OCI-LY7 (cell line): ENCODE data around the gene UBE3B. TPM values are rescaled to one million over a fixed set of nuclear protein-coding genes. Genes with fewer than 3 reads are reported as not detected.

ENCODE experiments used
- BruUV-seq: library from RNA; stranded (reverse); fragments of 400-500 nt; replicated peaks from 2 replicates; lab custom pipeline; 2021; lab: Mats Ljungman, UMichigan
- CTCF ChIA-PET: fragments of 300-600 bp; sonication (Branson Sonifier 250); formaldehyde crosslinking; loops from one replicate; lab custom pipeline; 2022; ENCODE audit warnings: antibody characterized with exemption; ENCODE audit not compliant: unreplicated experiment; lab: Charles Lee
- POLR2A ChIA-PET: fragments of 300-600 bp; sonication (Branson Sonifier 250); formaldehyde crosslinking; loops from one replicate; lab custom pipeline; 2022; ENCODE audit warnings: antibody characterized with exemption; lab: Charles Lee
- DNase-seq: peaks from one replicate; pipeline ENCODE4 v3.0.0-alpha.2; 2015; ENCODE audit warnings: low spot score
- H2AFZ ChIP-seq: fragments of 200-600 bp; sonication (generic), shearing (Covaris generic); 2 replicates; pipeline ENCODE4 v1.6.1; 2014; ENCODE audit warnings: mild to moderate bottlenecking, antibody characterized with exemption, low read length, moderate library complexity
- H3K27ac ChIP-seq: fragments of 200-600 bp; sonication (generic); 2 replicates; pipeline ENCODE4 v1.5.1; 2014; ENCODE audit warnings: mixed run types, low read depth, mild to moderate bottlenecking, moderate library complexity, low read length, inconsistent platforms; ENCODE audit not compliant: poor library complexity, severe bottlenecking
- H3K36me3 ChIP-seq: fragments of 200-600 bp; sonication (generic); 2 replicates; pipeline ENCODE4 v1.6.1; 2014; ENCODE audit warnings: mild to moderate bottlenecking, antibody characterized with exemption, low read length, moderate library complexity, mixed read lengths; ENCODE audit not compliant: insufficient read depth
- H3K4me1 ChIP-seq: fragments of 200-600 bp; sonication (generic); 2 replicates; pipeline ENCODE4 v1.5.1; 2014; ENCODE audit warnings: mild to moderate bottlenecking, low read length; ENCODE audit not compliant: insufficient read depth, poor library complexity, severe bottlenecking
- H3K4me2 ChIP-seq: fragments of 200-600 bp; sonication (generic); 2 replicates; pipeline ENCODE4 v1.6.1; 2014; ENCODE audit warnings: mild to moderate bottlenecking, low read length
- H3K4me3 ChIP-seq: fragments of 200-600 bp; sonication (generic); 2 replicates; pipeline ENCODE4 v1.5.1; 2014; ENCODE audit warnings: mild to moderate bottlenecking, low read depth, low read length; ENCODE audit not compliant: poor library complexity, severe bottlenecking
- H3K79me2 ChIP-seq: fragments of 200-600 bp; sonication (generic); 2 replicates; pipeline ENCODE4 v1.6.1; 2016; ENCODE audit warnings: low read depth, mild to moderate bottlenecking, low read length, moderate library complexity, mixed read lengths; ENCODE audit not compliant: insufficient read depth
- H3K9me2 ChIP-seq: fragments of 200-600 bp; sonication (generic); 2 replicates; pipeline ENCODE4 v1.6.1; 2016; ENCODE audit warnings: mild to moderate bottlenecking, low read length, mixed read lengths; ENCODE audit not compliant: insufficient read depth
- H3K9me3 ChIP-seq: fragments of 200-600 bp; sonication (generic); 2 replicates; pipeline ENCODE4 v1.6.1; 2014; ENCODE audit warnings: mild to moderate bottlenecking, mixed run types, low read length, mixed read lengths
- H4K20me1 ChIP-seq: fragments of 200-600 bp; sonication (generic); 2 replicates; pipeline ENCODE4 v1.6.1; 2014; ENCODE audit warnings: mild to moderate bottlenecking, antibody characterized with exemption, low read length, moderate library complexity, mixed read lengths; ENCODE audit not compliant: insufficient read depth
- EZH2phosphoT487 ChIP-seq: fragments of 200-600 bp; sonication (generic); IDR thresholded peaks from 2 replicates; pipeline ENCODE4 v1.6.1; 2018; ENCODE audit warnings: low read depth, borderline replicate concordance, mild to moderate bottlenecking, mixed run types, antibody characterized with exemption, low read length, moderate library complexity, mixed read lengths
- intact Hi-C: fragments of 100-400 bp; cut with micrococcal nuclease; formaldehyde crosslinking; loops from one replicate; pipeline ENCODE4 v1.10.0; 2022; ENCODE audit not compliant: unreplicated experiment
- total RNA-seq, 2 experiments: library from RNA; depleted of rRNA in 1 of 2; stranded (reverse); fragments of >200 nt in 1 of 2; shearing (Covaris generic) in 1 of 2; gene quantifications; 2 replicates each; pipeline ENCODE4 v1.2.3, GENCODE V29; 2014 to 2022
- TF ChIP-seq, protein P1 (sequence below): fragments of 200-600 bp; sonication (generic); conservative IDR thresholded peaks from 2 replicates; pipeline ENCODE4 v1.5.1; 2014; ENCODE audit warnings: mild to moderate bottlenecking, antibody characterized with exemption, low read length, moderate library complexity, mixed read lengths

UBE3B gene
- total RNA-seq, 2 experiments from 2014 or later, result 27.8 to 32.6 TPM

DNA sequence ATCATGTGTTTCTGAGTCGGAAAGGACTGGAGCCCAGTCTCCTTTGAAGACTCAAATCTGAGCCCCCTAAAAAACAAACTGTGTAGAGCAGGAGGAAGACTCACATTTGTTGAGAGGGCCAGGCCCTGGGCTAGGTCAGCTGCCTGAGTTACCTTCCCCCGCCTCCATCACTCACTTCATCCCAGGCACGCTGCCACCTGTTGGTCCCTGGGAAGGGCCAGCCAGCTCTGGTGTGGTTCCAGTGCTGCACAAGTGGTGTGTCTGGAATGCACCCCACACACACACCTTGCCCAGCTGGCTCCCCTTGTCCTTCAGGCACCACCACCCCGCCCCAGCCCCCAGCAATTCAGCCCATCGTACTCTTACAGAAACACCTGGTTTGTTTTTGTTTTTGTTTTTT is 105.2 kb downstream of the UBE3B start:
- no peak for DNase-seq
- Histone ChIP-seq H4K20me1 (no peaks in the 10 kb centered on the region), H3K79me2 (no peaks in the 10 kb centered on the region), H3K4me2 (no peak overlapping the region), H3K27ac (no peak overlapping the region), H3K4me1 (no peaks in the 10 kb centered on the region), H2AFZ (no peak overlapping the region), H3K9me2 (no peaks in the 10 kb centered on the region), H3K36me3 (peaks cover 45% of the 10 kb centered on the region), H3K4me3 (no peak overlapping the region), H3K9me3 (no peaks in the 10 kb centered on the region)
- no TSS peak for BruUV-seq
- no peak for TF ChIP-seq EZH2phosphoT487
- TF ChIP-seq, protein P1, sequence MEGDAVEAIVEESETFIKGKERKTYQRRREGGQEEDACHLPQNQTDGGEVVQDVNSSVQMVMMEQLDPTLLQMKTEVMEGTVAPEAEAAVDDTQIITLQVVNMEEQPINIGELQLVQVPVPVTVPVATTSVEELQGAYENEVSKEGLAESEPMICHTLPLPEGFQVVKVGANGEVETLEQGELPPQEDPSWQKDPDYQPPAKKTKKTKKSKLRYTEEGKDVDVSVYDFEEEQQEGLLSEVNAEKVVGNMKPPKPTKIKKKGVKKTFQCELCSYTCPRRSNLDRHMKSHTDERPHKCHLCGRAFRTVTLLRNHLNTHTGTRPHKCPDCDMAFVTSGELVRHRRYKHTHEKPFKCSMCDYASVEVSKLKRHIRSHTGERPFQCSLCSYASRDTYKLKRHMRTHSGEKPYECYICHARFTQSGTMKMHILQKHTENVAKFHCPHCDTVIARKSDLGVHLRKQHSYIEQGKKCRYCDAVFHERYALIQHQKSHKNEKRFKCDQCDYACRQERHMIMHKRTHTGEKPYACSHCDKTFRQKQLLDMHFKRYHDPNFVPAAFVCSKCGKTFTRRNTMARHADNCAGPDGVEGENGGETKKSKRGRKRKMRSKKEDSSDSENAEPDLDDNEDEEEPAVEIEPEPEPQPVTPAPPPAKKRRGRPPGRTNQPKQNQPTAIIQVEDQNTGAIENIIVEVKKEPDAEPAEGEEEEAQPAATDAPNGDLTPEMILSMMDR, result no peak
- intact Hi-C loops, result no loop called here
- ChIA-PET POLR2A (interaction anchor here (3.2 kb wide), 1 partner anchor 10 kb away, joined by 14 read pairs; the partner anchor contains the start of genes MMAB and MVK), CTCF (no interaction called here)

DNA sequence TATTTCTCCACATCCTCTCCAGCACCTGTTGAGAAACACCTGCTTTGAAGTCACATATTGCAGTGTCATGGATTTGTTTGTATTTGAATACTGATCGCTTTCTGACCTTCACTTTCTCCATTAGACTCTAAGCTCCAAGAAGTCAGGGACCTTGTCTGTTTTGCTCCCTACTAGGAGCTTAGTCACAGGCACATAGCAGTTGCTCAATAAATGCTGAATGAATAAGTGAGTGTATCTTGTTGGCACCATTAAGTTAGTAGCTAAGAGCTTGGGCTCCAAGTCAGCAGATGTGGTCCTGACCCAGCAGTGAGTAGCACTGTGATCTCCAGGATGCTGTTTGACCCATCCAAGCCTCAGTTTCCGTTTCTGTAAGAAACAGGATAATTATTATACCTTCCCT is 106.3 kb downstream of the UBE3B start:
- POLR2A ChIA-PET, result interaction anchor here (0.6 to 3.2 kb wide), 2 partner anchors 11 to 27 kb away, joined by 4 to 14 read pairs; partner anchors contain the start of genes MMAB and MVK
- no peaks in the 10 kb centered on the region for H4K20me1 ChIP-seq
- H3K4me2 ChIP-seq, result no peak overlapping the region
- H3K36me3 ChIP-seq, result peaks cover 34% of the 10 kb centered on the region; the same call in 1 of the 2 replicates
- TF ChIP-seq, protein P1, result no peak
- TF ChIP-seq EZH2phosphoT487, result no peak
- no peaks in the 10 kb centered on the region for H3K9me2 ChIP-seq
- DNase-seq, result no peak
- H2AFZ ChIP-seq, result no peak overlapping the region
- no peak overlapping the region for H3K4me3 ChIP-seq
- TSS peak; percentile 32 for BruUV-seq
- no peaks in the 10 kb centered on the region for H3K79me2 ChIP-seq
- intact Hi-C loops, result no loop called here
- CTCF ChIA-PET, result no interaction called here
- H3K9me3 ChIP-seq, result no peaks in the 10 kb centered on the region
- H3K4me1 ChIP-seq, result no peaks in the 10 kb centered on the region
- H3K27ac ChIP-seq, result no peak overlapping the region

Other genes with a start within 250 kb of the UBE3B start
- gene FOXN4, start 168.3 kb upstream of the UBE3B start, total RNA-seq (2014; rRNA removed; shearing (Covaris generic)), result 2.7 and 4.3 TPM in 2 replicates
- gene FOXN4, start 168.3 kb upstream of the UBE3B start, total RNA-seq (2022), result 4.5 and 5.1 TPM in 2 replicates
- 0.28 and 5.4 TPM in 2 replicates for gene MYO1H, start 129.7 kb upstream of the UBE3B start, total RNA-seq (2014; rRNA removed; shearing (Covaris generic))
- gene MYO1H, start 129.7 kb upstream of the UBE3B start, total RNA-seq (2022), result 0.11 and 0.59 TPM in 2 replicates
- 26.4 and 28.1 TPM in 2 replicates for gene KCTD10, start 334 bp upstream of the UBE3B start, total RNA-seq (2014; rRNA removed; shearing (Covaris generic))
- 43.5 and 45.7 TPM in 2 replicates for gene KCTD10, start 334 bp upstream of the UBE3B start, total RNA-seq (2022)
- gene MMAB, start 95.9 kb downstream of the UBE3B start, total RNA-seq (2014; rRNA removed; shearing (Covaris generic)), result 44.1 and 59.8 TPM in 2 replicates
- 90.0 and 93.0 TPM in 2 replicates for gene MMAB, start 95.9 kb downstream of the UBE3B start, total RNA-seq (2022)
- 20.0 and 27.0 TPM in 2 replicates for gene MVK, start 96.2 kb downstream of the UBE3B start, total RNA-seq (2014; rRNA removed; shearing (Covaris generic))
- gene MVK, start 96.2 kb downstream of the UBE3B start, total RNA-seq (2022), result 35.2 and 47.4 TPM in 2 replicates
- gene FAM222A, start 236.2 kb downstream of the UBE3B start, total RNA-seq (2014; rRNA removed; shearing (Covaris generic)), result 0.33 and 0.98 TPM in 2 replicates
- gene FAM222A, start 236.2 kb downstream of the UBE3B start, total RNA-seq (2022), result 1.8 and 2.4 TPM in 2 replicates